SK-N-MC (cell line): ENCODE measurements around the gene APBA3.

Experiments used
- DNase-seq: peaks from one replicate; pipeline ENCODE4 v3.0.0-alpha.2; 2011; ENCODE audit warnings: low read depth, low spot score
- H3K27ac ChIP-seq: fragments of 200-600 bp; sonication (generic); 2 replicates; pipeline ENCODE4 v1.5.1; 2016; ENCODE audit warnings: mixed run types
- H3K36me3 ChIP-seq: fragments of 200-600 bp; sonication (generic); 2 replicates; pipeline ENCODE4 v1.6.1; 2017; ENCODE audit warnings: antibody characterized with exemption, low read length, mixed read lengths; ENCODE audit not compliant: insufficient read depth
- H3K4me3 ChIP-seq: fragments of 200-600 bp; sonication (generic); 2 replicates; pipeline ENCODE4 v1.5.1; 2016
- H3K9ac ChIP-seq: fragments of 200-600 bp; sonication (generic); 2 replicates; pipeline ENCODE4 v1.8.0; 2017; ENCODE audit warnings: mixed run types, mixed read lengths; ENCODE audit not compliant: insufficient read length
- H3K9me3 ChIP-seq: fragments of 200-600 bp; sonication (generic); 2 replicates; pipeline ENCODE4 v1.6.1; 2017; ENCODE audit warnings: low read depth, mild to moderate bottlenecking, antibody characterized with exemption, low read length, moderate library complexity, mixed read lengths
- EZH2 ChIP-seq: fragments of 200-600 bp; sonication (generic); IDR thresholded peaks from one replicate; pipeline ENCODE4 v1.6.1; 2017; ENCODE audit warnings: antibody characterized with exemption
- FOXP2 ChIP-seq: optimal IDR thresholded peaks from 2 replicates; pipeline ENCODE3; 2011; ENCODE audit warnings: mild to moderate bottlenecking, moderate library complexity; ENCODE audit not compliant: insufficient read depth; ENCODE audit errors: extremely low read length, control extremely low read depth
- POLR2AphosphoS5 ChIP-seq: IDR thresholded peaks from 2 replicates; pipeline ENCODE4 v1.6.1; 2012; ENCODE audit warnings: mild to moderate bottlenecking, low read depth, low read length, borderline replicate concordance

The APBA3 gene

DNA sequence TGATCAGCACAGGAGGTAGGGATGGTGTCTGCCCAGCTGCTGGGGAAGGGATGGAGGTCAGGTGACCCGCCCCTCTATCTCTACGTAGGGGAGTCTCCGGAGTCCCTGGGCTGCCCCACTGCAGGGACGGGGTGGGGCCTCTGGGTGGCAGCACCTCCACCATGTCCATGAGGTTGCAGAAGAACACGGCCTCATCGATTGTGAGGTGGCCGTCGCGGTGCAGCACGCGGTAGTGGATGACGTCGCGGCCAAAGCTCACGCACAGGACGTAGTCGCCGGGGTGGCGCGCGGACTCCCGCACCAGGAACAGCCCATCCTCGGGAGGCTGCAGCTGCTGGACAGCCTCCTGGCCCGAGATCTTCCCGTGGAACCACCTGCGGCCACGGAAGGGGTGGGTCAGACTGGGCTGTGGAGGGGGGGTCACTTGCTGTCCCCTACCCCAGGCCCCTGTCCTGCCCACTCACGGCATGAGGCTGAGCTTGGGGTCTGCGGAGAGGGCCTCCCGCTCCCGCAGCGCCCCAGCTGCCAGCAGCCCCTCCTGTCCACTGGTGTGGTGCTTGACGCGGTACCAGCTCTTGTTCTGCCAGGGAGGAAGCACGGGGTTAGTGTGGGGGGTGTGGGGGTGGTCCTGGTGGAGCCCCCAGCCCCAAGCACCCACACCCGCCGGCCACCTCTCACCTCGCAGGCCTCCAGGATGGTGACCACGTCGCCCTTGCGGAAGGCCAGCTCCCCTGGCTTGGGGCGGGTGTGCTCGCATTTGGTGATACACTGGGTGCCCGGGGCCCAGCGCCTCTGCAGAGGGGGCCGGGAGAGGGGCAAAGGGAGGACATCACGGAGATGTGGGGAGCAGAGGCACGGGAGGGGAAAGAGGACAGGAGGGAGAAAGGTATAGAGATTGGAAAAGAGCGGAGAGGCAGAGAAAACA, 22.4 kb upstream of the APBA3 start:
- Histone ChIP-seq H3K9me3 (no peaks in the 10 kb centered on the region), H3K36me3 (no peaks in the 10 kb centered on the region), H3K4me3 (no peak overlapping the region), H3K9ac (no peak overlapping the region), H3K27ac (no peak overlapping the region)
- DNase-seq, result no peak
- no peak for TF ChIP-seq POLR2AphosphoS5
- no peak for TF ChIP-seq FOXP2
- TF ChIP-seq EZH2, result no peak

DNA sequence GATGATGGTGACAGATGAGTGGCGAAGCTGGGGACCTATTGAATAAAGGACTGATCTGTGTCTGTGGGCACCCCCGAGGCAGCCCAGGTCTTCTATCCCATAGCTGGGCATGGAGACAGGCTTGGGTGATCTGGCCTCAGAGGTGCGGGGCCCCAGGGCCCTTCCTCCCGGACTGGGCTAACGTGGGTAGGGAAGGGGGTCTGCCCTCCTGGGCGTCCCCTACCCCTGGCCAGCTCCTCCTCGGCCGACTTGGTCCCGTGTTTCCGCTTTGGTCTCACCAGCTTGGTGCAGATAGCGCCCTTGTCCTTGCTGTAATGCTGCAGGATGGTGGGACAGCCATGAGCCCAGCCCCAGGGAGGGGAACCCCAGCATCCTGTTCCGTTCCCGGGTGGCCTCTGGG, 21.4 kb upstream of the APBA3 start:
- Histone ChIP-seq H3K9me3 (no peaks in the 10 kb centered on the region), H3K27ac (no peak overlapping the region), H3K36me3 (no peaks in the 10 kb centered on the region), H3K4me3 (no peak overlapping the region), H3K9ac (no peak overlapping the region)
- TF ChIP-seq FOXP2 (no peak), POLR2AphosphoS5 (no peak), EZH2 (no peak)
- DNase-seq, result no peak

- Histone ChIP-seq H3K9me3 (no peaks in the 10 kb centered on the region), H3K4me3 (no peak overlapping the region), H3K9ac (no peak overlapping the region), H3K27ac (no peak overlapping the region), H3K36me3 (no peaks in the 10 kb centered on the region)
- no peak for TF ChIP-seq EZH2
- no peak for TF ChIP-seq POLR2AphosphoS5
- TF ChIP-seq FOXP2, result no peak
- DNase-seq, result no peak
These were observed 20.8 kb upstream of the APBA3 start for GRCh38 chr19:3782330-3782729.

GRCh38 chr19:3781603-3782002, 20.1 kb upstream of the APBA3 start:
- H3K36me3 ChIP-seq, result no peaks in the 10 kb centered on the region
- H3K4me3 ChIP-seq, result no peak overlapping the region
- no peak for DNase-seq
- TF ChIP-seq EZH2 (no peak), POLR2AphosphoS5 (no peak; the same call in 1 of the 2 replicates), FOXP2 (no peak)
- no peak overlapping the region for H3K9ac ChIP-seq
- no peaks in the 10 kb centered on the region for H3K9me3 ChIP-seq
- no peak overlapping the region for H3K27ac ChIP-seq

DNA sequence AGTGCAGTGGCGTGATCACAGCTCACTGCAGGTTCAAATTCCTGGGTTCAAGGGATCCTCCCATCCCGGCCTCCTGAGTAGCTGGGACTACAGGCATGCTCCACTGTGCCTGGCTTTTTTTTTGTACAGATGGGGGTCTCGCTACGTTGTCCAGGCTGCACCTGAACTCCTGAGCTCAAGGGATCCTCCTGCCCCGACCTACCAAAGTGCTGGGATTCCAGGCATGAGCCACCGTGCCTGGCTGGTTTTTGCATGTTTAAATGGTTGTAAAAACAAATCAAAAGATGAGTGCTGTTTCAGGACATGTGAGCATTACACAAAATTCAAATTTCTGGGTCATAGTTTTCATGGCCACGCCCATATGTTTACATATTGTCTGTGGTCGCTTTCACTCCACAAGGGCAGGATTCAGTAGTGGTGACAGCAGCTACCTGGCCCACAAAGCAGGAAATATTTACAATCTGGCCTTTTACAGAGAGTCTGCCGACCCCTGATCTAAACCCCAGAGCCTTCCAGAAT, 19.4 kb upstream of the APBA3 start:
- H3K4me3 ChIP-seq, result no peak overlapping the region
- no peak overlapping the region for H3K27ac ChIP-seq
- H3K9ac ChIP-seq, result no peak overlapping the region
- no peaks in the 10 kb centered on the region for H3K9me3 ChIP-seq
- no peak for DNase-seq
- no peak for TF ChIP-seq POLR2AphosphoS5
- no peak for TF ChIP-seq FOXP2
- TF ChIP-seq EZH2, result no peak
- no peaks in the 10 kb centered on the region for H3K36me3 ChIP-seq

DNA sequence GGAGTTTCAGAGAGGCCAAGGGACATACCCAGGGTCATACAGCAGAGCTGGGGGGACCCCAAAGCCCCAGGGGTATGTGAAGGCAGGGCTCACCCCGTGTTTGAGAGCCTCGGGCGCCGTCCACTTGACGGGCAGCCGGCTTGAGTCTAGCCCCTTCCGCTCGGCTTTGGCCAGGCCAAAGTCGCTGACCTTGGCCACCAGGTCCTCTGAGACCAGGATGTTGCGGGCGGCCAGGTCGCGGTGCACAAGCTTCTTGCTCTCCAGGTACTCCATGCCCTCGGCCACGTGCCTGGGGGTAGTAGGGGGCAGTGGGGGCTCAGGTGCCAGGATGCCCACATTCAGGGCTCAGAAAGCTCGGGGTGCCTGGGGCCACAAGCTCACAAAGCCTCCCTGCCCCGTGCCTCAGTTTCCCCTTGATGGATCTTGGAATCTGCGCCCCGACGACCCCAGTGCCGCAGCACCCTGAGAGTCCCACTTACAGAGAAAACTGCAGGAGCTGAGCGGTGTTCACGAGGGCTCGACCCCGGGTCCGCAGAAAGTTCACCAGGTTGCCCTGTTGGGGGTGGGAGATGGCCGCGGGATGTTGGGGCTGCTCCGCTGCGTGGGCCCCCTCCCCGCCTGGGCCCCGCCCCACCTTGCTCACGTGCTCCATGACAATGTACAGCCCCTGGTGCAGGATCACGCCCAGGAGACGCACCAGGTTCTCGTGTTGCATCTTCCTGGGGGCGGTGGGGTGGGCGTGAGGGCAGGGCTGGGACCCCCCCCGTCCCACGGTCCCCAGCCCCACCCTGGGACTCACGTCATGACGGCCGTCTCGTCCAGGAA, 17.6 kb upstream of the APBA3 start:
- H3K4me3 ChIP-seq, result no peak overlapping the region
- no peak overlapping the region for H3K9ac ChIP-seq
- DNase-seq, result no peak
- TF ChIP-seq EZH2, result no peak
- no peak for TF ChIP-seq FOXP2
- TF ChIP-seq POLR2AphosphoS5, result no peak
- no peak overlapping the region for H3K27ac ChIP-seq
- no peaks in the 10 kb centered on the region for H3K36me3 ChIP-seq
- H3K9me3 ChIP-seq, result no peaks in the 10 kb centered on the region

- TF ChIP-seq FOXP2, result no peak
- TF ChIP-seq POLR2AphosphoS5, result no peak
- no peak for TF ChIP-seq EZH2
- Histone ChIP-seq H3K36me3 (no peaks in the 10 kb centered on the region), H3K4me3 (no peak overlapping the region), H3K9me3 (no peaks in the 10 kb centered on the region), H3K9ac (no peak overlapping the region), H3K27ac (no peak overlapping the region)
- DNase-seq, result no peak
These were observed 16.8 kb upstream of the APBA3 start for GRCh38 chr19:3778104-3778867.
